HL-60 (cell line): ENCODE results near the gene NKX1-1.
A peak's percentile ranks its signal among the peaks of the same experiment; 100 is the strongest.

Experiments
- DNase-seq, 2 experiments: peaks; one replicate each; pipeline ENCODE4 v3.0.0-alpha.2; 2010 to 2020; ENCODE audit warnings: low read depth in 1 of 2, low spot score in 1 of 2
- H3K27ac ChIP-seq: fragments of 250-450 bp; sonication (Bioruptor Pico); replicated peaks from 2 replicates; pipeline ENCODE4 v1.5.1; 2020; ENCODE audit warnings: mild to moderate bottlenecking, moderate library complexity
- H3K27me3 ChIP-seq: fragments of 250-450 bp; sonication (Bioruptor Pico); 2 replicates; pipeline ENCODE4 v1.5.1; 2021; ENCODE audit warnings: mild to moderate bottlenecking, moderate library complexity; ENCODE audit not compliant: insufficient read depth, poor library complexity, severe bottlenecking
- H3K4me3 ChIP-seq: replicated peaks from 2 replicates; pipeline ENCODE4 v1.5.1; 2011; ENCODE audit warnings: mild to moderate bottlenecking, control low read depth, low read length; ENCODE audit not compliant: insufficient read depth
- GABPA ChIP-seq: IDR thresholded peaks from 2 replicates; pipeline ENCODE4 v1.6.1; 2012; ENCODE audit warnings: low read depth
- POLR2AphosphoS5 ChIP-seq: IDR thresholded peaks from 2 replicates; pipeline ENCODE4 v1.6.1; 2012; ENCODE audit warnings: low read depth
- SPI1 ChIP-seq: IDR thresholded peaks from 2 replicates; pipeline ENCODE4 v1.6.1; 2012; ENCODE audit warnings: low read depth, mild to moderate bottlenecking, borderline replicate concordance
- TF ChIP-seq, protein P1 (sequence below): IDR thresholded peaks from 2 replicates; pipeline ENCODE4 v1.6.1; 2012; ENCODE audit warnings: low read depth; ENCODE audit not compliant: insufficient replicate concordance
- TF ChIP-seq, protein P2 (sequence below): IDR thresholded peaks from one replicate; pipeline ENCODE4 v1.5.1; 2011; ENCODE audit warnings: low read length, control low read depth, inconsistent platforms; ENCODE audit not compliant: insufficient read depth

The NKX1-1 gene

DNA sequence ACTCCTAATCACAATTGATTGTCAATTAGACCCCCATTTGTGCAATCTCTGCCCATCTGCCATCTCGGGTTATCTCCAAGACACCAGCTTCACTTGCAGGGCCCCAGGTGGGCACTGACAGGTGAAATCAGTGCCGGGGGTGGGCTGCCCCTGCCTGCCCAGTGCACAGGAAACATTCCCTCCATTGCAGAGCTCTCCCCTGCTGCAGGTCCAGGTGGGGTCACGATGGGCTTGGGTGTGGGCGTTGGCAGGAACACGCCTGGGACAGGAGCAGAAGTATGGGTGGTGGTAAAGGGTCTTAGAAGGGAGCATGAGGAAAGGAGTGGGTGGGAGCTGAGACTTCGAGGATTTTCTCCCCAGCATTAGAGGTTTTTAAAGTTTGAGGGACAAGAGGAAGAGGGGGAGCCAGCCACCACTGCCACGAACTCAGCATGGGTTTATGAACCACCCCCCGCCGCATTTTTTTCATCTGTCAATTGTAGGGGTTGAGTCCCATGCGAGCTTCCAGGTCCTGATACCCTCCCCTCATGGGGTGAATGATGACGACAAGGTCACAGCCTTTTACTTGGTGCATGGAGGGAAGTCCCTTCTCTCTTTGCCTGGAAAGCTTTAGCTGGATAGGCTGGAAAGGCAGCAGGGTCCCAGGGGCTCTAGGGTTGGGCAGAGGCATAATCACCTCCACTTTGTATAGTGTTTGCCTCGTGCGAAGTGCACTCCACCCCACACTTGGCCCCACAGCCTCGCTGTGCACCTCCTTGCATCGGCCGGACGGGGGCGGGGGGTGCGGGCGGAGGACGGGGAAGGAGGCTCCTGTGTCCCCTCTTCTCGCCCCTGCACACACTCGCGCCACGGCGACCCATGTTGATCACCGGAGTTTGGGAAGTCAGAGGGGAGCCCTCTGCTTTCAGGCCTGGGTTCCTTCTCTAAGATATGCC is 3.5 kb upstream of the NKX1-1 start:
- TF ChIP-seq GABPA = no peak
- no peak for TF ChIP-seq SPI1
- TF ChIP-seq, protein P1, sequence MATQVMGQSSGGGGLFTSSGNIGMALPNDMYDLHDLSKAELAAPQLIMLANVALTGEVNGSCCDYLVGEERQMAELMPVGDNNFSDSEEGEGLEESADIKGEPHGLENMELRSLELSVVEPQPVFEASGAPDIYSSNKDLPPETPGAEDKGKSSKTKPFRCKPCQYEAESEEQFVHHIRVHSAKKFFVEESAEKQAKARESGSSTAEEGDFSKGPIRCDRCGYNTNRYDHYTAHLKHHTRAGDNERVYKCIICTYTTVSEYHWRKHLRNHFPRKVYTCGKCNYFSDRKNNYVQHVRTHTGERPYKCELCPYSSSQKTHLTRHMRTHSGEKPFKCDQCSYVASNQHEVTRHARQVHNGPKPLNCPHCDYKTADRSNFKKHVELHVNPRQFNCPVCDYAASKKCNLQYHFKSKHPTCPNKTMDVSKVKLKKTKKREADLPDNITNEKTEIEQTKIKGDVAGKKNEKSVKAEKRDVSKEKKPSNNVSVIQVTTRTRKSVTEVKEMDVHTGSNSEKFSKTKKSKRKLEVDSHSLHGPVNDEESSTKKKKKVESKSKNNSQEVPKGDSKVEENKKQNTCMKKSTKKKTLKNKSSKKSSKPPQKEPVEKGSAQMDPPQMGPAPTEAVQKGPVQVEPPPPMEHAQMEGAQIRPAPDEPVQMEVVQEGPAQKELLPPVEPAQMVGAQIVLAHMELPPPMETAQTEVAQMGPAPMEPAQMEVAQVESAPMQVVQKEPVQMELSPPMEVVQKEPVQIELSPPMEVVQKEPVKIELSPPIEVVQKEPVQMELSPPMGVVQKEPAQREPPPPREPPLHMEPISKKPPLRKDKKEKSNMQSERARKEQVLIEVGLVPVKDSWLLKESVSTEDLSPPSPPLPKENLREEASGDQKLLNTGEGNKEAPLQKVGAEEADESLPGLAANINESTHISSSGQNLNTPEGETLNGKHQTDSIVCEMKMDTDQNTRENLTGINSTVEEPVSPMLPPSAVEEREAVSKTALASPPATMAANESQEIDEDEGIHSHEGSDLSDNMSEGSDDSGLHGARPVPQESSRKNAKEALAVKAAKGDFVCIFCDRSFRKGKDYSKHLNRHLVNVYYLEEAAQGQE = no peak
- TF ChIP-seq, protein P2, sequence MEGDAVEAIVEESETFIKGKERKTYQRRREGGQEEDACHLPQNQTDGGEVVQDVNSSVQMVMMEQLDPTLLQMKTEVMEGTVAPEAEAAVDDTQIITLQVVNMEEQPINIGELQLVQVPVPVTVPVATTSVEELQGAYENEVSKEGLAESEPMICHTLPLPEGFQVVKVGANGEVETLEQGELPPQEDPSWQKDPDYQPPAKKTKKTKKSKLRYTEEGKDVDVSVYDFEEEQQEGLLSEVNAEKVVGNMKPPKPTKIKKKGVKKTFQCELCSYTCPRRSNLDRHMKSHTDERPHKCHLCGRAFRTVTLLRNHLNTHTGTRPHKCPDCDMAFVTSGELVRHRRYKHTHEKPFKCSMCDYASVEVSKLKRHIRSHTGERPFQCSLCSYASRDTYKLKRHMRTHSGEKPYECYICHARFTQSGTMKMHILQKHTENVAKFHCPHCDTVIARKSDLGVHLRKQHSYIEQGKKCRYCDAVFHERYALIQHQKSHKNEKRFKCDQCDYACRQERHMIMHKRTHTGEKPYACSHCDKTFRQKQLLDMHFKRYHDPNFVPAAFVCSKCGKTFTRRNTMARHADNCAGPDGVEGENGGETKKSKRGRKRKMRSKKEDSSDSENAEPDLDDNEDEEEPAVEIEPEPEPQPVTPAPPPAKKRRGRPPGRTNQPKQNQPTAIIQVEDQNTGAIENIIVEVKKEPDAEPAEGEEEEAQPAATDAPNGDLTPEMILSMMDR = no peak
- no peak for TF ChIP-seq POLR2AphosphoS5
- DNase-seq = no peak
- Histone ChIP-seq H3K27ac (no peak overlapping the region), H3K27me3 (peaks cover 10% of the 10 kb centered on the region), H3K4me3 (no peak overlapping the region)

DNA sequence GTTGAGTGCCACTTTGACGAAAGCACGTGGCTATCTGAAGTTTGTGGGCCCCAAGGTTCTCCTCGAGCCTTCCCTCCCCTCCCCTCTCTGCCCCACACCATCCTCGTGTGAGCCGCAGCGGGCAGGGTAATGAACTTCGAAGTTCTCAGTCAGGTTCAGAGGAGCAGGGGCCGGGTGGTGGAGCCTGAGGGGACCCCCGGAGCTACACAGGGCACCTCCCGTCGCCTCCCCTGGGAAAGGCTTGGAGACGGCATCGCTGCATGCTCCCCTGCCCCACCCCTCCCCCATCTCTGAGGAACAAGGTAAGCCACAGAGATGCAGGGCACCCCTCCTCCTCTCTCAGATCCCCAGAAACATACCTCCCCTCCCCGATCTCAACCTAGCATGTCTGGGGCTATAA is 2.8 kb upstream of the NKX1-1 start:
- Histone ChIP-seq H3K27ac (no peak overlapping the region), H3K27me3 (peaks cover 12% of the 10 kb centered on the region), H3K4me3 (no peak overlapping the region)
- TF ChIP-seq, protein P2 = no peak
- TF ChIP-seq, protein P1 = no peak
- TF ChIP-seq SPI1 = no peak
- TF ChIP-seq POLR2AphosphoS5 = no peak
- TF ChIP-seq GABPA = no peak
- no peak for DNase-seq

DNA sequence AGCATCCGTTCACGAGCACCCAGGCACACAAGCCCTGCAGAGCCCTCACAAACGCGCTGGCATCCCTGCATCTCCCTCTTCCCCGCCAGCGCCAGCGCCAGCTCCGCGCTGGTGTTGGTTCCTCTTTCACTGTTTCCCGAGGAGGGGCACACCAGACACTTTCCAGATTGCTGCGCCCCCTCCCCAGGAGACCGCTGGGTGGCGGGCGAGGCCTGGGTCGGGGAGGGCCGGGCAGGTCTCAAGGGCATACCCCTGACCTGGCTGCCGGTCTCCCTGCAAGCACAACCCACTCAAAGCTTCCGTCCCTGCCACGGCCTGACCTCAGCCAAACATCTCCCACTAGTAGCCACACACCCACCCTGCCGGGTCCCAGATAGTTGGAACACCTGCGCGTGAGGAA is 2.2 kb upstream of the NKX1-1 start:
- TF ChIP-seq GABPA (no peak), POLR2AphosphoS5 (no peak)
- TF ChIP-seq, protein P1 = peak; percentile 8
- TF ChIP-seq, protein P2 = no peak
- no peak for DNase-seq
- Histone ChIP-seq H3K27me3 (peaks cover 17% of the 10 kb centered on the region), H3K27ac (no peak overlapping the region), H3K4me3 (no peak overlapping the region)
